NB4 (cell line): Measurements from ENCODE around the gene CD7.
A peak's percentile ranks its signal among the peaks of the same experiment; 100 is the strongest.

Experiments
- DNase-seq: peaks from one replicate; pipeline ENCODE4 v3.0.0; 2010; ENCODE audit warnings: low read depth
- H3K4me3 ChIP-seq: one replicate; pipeline ENCODE4 v1.5.1; 2011; ENCODE audit warnings: mild to moderate bottlenecking, low read depth, low read length, moderate library complexity
- CTCF ChIP-seq: IDR thresholded peaks from one replicate; pipeline ENCODE4 v1.5.1; 2012; ENCODE audit warnings: low read depth, low read length
- MAX ChIP-seq: IDR thresholded peaks from 2 replicates; pipeline ENCODE4 v1.6.1; 2011; ENCODE audit warnings: low read depth, low read length
- MYC ChIP-seq: IDR thresholded peaks from 2 replicates; pipeline ENCODE4 v1.6.1; 2011; ENCODE audit warnings: low read depth, low read length
- POLR2A ChIP-seq: IDR thresholded peaks from 2 replicates; pipeline ENCODE4 v1.6.1; 2011; ENCODE audit warnings: mild to moderate bottlenecking; ENCODE audit not compliant: insufficient read length; ENCODE audit errors: extremely low read depth

Gene CD7

DNA sequence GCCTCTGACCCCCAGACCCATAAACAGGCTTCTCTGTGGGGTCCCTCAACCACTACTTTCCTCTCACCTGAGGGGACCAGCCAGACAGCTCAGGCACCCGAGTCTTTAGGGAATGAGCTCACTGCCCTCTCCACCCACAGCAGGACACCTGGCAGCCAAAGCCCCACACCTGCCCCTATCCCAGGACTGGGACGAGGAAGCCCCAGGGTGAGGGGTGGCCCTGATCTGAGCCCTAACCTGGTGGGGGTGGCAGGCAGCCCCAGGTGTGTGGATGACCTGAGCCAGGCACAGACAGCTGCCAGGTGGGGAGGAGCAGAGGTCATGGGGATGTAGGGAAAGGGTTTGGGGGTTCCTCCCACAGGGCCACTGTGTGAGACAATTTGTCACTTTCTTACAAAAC, 40.0 kb upstream of the CD7 start:
- no peak overlapping the region for H3K4me3 ChIP-seq
- TF ChIP-seq MYC, result no peak
- TF ChIP-seq MAX, result no peak
- TF ChIP-seq POLR2A, result no peak
- no peak for TF ChIP-seq CTCF
- DNase-seq, result no peak

- DNase-seq, result no peak
- no peak for TF ChIP-seq POLR2A
- TF ChIP-seq MAX, result no peak
- TF ChIP-seq CTCF, result no peak
- no peak for TF ChIP-seq MYC
- H3K4me3 ChIP-seq, result no peak overlapping the region
Observed at GRCh38 chr17:82356845-82357355, 39.5 kb upstream of the CD7 start.

- no peak for DNase-seq
- no peak overlapping the region for H3K4me3 ChIP-seq
- no peak for TF ChIP-seq POLR2A
- TF ChIP-seq MAX, result no peak
- no peak for TF ChIP-seq CTCF
- TF ChIP-seq MYC, result no peak
Observed at GRCh38 chr17:82355770-82356427, 38.5 kb upstream of the CD7 start.

DNA sequence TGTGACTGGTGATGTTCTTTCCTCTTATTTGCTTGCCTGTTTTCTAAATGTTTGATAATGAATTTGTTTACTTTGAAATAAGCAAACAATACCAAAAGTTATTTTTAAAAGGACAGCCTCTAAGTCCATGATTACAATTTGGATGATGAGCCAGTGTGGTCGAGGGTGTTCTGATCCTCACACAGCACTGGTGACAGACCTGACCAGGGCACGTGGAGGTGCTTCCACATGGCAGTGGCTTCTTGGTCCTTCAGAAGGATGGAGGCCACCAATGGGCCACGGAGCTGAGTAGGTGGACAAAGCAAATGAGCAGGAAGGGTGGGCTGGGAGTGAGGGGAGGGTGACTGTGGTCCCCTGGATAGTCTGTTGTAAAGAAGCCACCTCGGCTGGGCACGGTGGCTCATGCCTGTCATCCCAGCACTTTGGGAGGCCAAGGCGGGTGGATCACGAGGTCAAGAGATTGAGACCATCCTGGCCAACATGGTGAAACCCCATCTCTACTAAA, 37.4 kb upstream of the CD7 start:
- no peak for DNase-seq
- no peak overlapping the region for H3K4me3 ChIP-seq
- TF ChIP-seq CTCF (no peak), MAX (no peak), MYC (no peak), POLR2A (no peak)

DNA sequence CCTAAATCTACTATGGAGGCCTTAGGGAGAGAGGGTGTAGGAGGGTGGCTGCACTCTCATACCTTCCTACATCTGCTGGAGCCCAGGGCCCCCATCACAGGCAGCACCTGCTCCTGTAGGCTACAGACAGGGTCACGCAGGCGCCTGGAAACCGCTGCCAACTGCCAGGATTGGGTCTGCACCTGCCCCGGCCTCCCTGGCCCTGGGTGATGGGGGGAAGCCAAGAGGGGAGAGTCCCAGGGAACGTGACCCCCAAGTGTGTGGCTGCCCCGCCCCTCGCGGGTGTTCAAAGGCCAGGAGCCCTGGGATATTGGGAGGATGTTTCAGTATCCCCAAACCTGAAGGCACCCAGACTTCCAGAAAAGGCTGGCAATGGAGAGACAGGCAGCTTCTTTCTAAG, 36.1 kb upstream of the CD7 start:
- DNase-seq, result no peak
- TF ChIP-seq MYC (no peak), MAX (no peak), POLR2A (no peak)
- no peak overlapping the region for H3K4me3 ChIP-seq

DNA sequence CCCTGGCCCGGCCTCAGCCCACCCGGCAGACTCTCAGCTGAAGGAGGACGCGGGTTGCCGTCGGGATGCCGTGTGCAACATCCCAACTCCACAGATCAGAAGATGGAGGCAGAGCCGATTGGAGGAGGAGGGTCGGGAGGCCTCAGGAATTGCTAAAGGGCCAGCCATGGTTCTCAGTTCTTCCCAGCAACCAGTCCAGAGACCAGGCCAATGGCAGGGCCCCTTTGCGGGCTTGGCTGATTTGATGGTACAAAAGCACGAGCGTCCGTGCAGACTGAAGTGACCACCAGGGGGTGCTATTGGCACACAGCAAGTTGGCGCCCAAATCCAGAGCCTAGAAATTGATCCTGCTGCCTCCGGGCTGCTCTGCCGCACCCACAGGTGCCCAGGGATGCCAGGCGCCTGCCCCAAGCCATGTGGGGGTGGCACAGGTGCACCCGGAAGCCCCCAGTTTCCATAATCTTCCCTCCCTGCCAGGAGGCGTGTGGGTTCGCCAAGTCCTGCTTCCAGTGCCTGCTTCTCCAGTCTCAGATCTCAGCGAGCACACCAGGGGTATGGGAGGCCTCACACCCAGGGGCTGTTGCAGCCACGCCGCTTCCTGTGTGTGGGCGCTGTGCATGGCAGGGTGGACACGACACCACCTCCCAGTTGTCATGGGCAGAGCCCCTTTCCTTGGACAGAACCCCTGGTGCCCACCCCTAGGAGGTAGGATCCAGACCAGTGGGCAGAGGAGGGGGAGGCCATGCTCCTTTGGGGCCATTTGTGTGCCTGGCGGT, 34.5 kb upstream of the CD7 start:
- no peak overlapping the region for H3K4me3 ChIP-seq
- no peak for TF ChIP-seq POLR2A
- peak; percentile 53; the same call in 1 of the 2 replicates for TF ChIP-seq MAX
- TF ChIP-seq CTCF, result peak; percentile 83
- TF ChIP-seq MYC, result peak; percentile 34; the same call in 1 of the 2 replicates
- DNase-seq, result peak; percentile 90
